Trophoblast cell (in vitro differentiated cells and primary cell): ENCODE results near the gene FHIT.
A peak's percentile ranks its signal among the peaks of the same experiment; 100 is the strongest.

ENCODE experiments used
- DNase-seq, 2 donors: peaks; one replicate each; pipeline ENCODE4 v3.0.0-alpha.2; 2016
- H2AFZ ChIP-seq: 2 replicates; pipeline ENCODE4 v1.6.1; 2013; ENCODE audit warnings: low read length, moderate library complexity, mild to moderate bottlenecking; ENCODE audit not compliant: insufficient read depth, poor library complexity
- H2AK5ac ChIP-seq: 2 replicates; pipeline ENCODE4 v1.6.1; 2013; ENCODE audit warnings: mild to moderate bottlenecking, low read length
- H2BK120ac ChIP-seq: 2 replicates; pipeline ENCODE4 v1.6.1; 2013; ENCODE audit warnings: low read length, mild to moderate bottlenecking, moderate library complexity; ENCODE audit not compliant: insufficient read depth, poor library complexity
- H2BK12ac ChIP-seq: 2 replicates; pipeline ENCODE4 v1.6.1; 2013; ENCODE audit warnings: mild to moderate bottlenecking, low read length, moderate library complexity
- H2BK5ac ChIP-seq: 2 replicates; pipeline ENCODE4 v1.6.1; 2013; ENCODE audit warnings: low read length, low read depth, moderate library complexity, mild to moderate bottlenecking; ENCODE audit not compliant: poor library complexity
- H3K14ac ChIP-seq: 2 replicates; pipeline ENCODE4 v1.6.1; 2013; ENCODE audit warnings: mild to moderate bottlenecking, low read length
- H3K18ac ChIP-seq: 2 replicates; pipeline ENCODE4 v1.6.1; 2013; ENCODE audit warnings: mild to moderate bottlenecking, low read length
- H3K23ac ChIP-seq: 2 replicates; pipeline ENCODE4 v1.6.1; 2013; ENCODE audit warnings: low read length
- H3K27ac ChIP-seq: 2 replicates; pipeline ENCODE4 v1.5.1; 2013; ENCODE audit warnings: low read depth, mild to moderate bottlenecking, inconsistent platforms, low read length, moderate library complexity
- H3K27me3 ChIP-seq: 2 replicates; pipeline ENCODE4 v1.6.1; 2013; ENCODE audit warnings: inconsistent platforms, mild to moderate bottlenecking, low read length, moderate library complexity; ENCODE audit not compliant: insufficient read depth
- H3K36me3 ChIP-seq, 2 experiments: 1 replicate in 1 of 2; 2 replicates in 1 of 2; pipeline ENCODE4 v1.6.1; 2013; ENCODE audit warnings: low read length in 2 of 2, mild to moderate bottlenecking in 2 of 2, moderate library complexity in 1 of 2; ENCODE audit not compliant: insufficient read depth in 2 of 2, control insufficient read depth in 1 of 2
- H3K4ac ChIP-seq: 2 replicates; pipeline ENCODE4 v1.6.1; 2013; ENCODE audit warnings: low read depth, mild to moderate bottlenecking, low read length, moderate library complexity
- H3K4me1 ChIP-seq, 2 experiments: 1 replicate in 1 of 2; 2 replicates in 1 of 2; pipeline ENCODE4 v1.6.1; 2013; ENCODE audit warnings: low read length in 2 of 2, mild to moderate bottlenecking in 2 of 2, moderate library complexity in 1 of 2; ENCODE audit not compliant: insufficient read depth in 2 of 2, control insufficient read depth in 1 of 2
- H3K4me2 ChIP-seq: 2 replicates; pipeline ENCODE4 v1.6.1; 2013; ENCODE audit warnings: inconsistent platforms, mild to moderate bottlenecking, low read length, moderate library complexity
- H3K4me3 ChIP-seq: 2 replicates; pipeline ENCODE4 v1.5.1; 2013; ENCODE audit warnings: mild to moderate bottlenecking, low read depth, low read length, inconsistent platforms
- H3K79me1 ChIP-seq: one replicate; pipeline ENCODE4 v1.6.1; 2013; ENCODE audit warnings: low read length
- H3K79me2 ChIP-seq: 2 replicates; pipeline ENCODE4 v1.6.1; 2013; ENCODE audit warnings: low read length, mild to moderate bottlenecking; ENCODE audit not compliant: control insufficient read depth, insufficient read depth, poor library complexity
- H3K9ac ChIP-seq: 2 replicates; pipeline ENCODE4 v1.6.1; 2013; ENCODE audit warnings: mild to moderate bottlenecking, low read length
- H3K9me3 ChIP-seq: 2 replicates; pipeline ENCODE4 v1.6.1; 2013; ENCODE audit warnings: low read depth, mild to moderate bottlenecking, control low read depth, inconsistent platforms, low read length; ENCODE audit not compliant: insufficient read depth
- H4K12ac ChIP-seq: 2 replicates; pipeline ENCODE4 v1.6.1; 2013; ENCODE audit warnings: low read depth, mild to moderate bottlenecking, low read length, moderate library complexity
- H4K8ac ChIP-seq: 2 replicates; pipeline ENCODE4 v1.6.1; 2013; ENCODE audit warnings: low read depth, mild to moderate bottlenecking, low read length, moderate library complexity
- H4K91ac ChIP-seq: one replicate; pipeline ENCODE4 v1.6.1; 2013; ENCODE audit warnings: low read depth, mild to moderate bottlenecking, low read length, moderate library complexity
- WGBS: extraction: QIAGEN DNeasy Blood & Tissue Kit; methylation state at CpG from one replicate; pipeline ENCODE4 v1.1.7; 2013; ENCODE audit warnings: missing lambda C conversion rate; ENCODE audit not compliant: insufficient read length, insufficient coverage; ENCODE audit errors: extremely low coverage; 5-methylcytosine and 5-hydroxymethylcytosine counted together

FHIT gene

GRCh38 chr3:60065227-60065868 is 1185.9 kb downstream of the FHIT start:
- H3K27me3 ChIP-seq: no peaks in the 10 kb centered on the region
- peaks cover 3% of the 10 kb centered on the region for H3K79me1 ChIP-seq
- no peaks in the 10 kb centered on the region for H3K9me3 ChIP-seq
- no peak overlapping the region for H3K18ac ChIP-seq
- no peak overlapping the region for H3K14ac ChIP-seq
- H4K91ac ChIP-seq: no peak overlapping the region
- no peak overlapping the region for H3K9ac ChIP-seq
- H4K8ac ChIP-seq: no peak overlapping the region
- no peak overlapping the region for H3K4me3 ChIP-seq
- no peak overlapping the region for H2AFZ ChIP-seq
- H3K4me1 ChIP-seq: peaks cover 2 to 6% of the 10 kb centered on the region in 2 experiments
- no peak overlapping the region for H2BK5ac ChIP-seq
- no peak overlapping the region for H3K27ac ChIP-seq
- H2BK12ac ChIP-seq: peak overlapping the region; percentile 43
- H3K36me3 ChIP-seq: no peaks in the 10 kb centered on the region
- no peak overlapping the region for H4K12ac ChIP-seq
- H2BK120ac ChIP-seq: no peak overlapping the region
- H3K4me2 ChIP-seq: no peak overlapping the region
- H3K23ac ChIP-seq: no peak overlapping the region
- no CpG with 5 or more reads among the region's 2 CpGs for WGBS
- DNase-seq: no peak
- no peak overlapping the region for H3K4ac ChIP-seq
- no peaks in the 10 kb centered on the region for H3K79me2 ChIP-seq
- no peak overlapping the region for H2AK5ac ChIP-seq

GRCh38 chr3:60064210-60065178 is 1186.8 kb downstream of the FHIT start:
- Histone ChIP-seq H3K4ac (no peak overlapping the region), H3K4me1 (peaks cover 2 to 7% of the 10 kb centered on the region in 2 experiments), H2BK120ac (no peak overlapping the region), H4K91ac (no peak overlapping the region), H3K18ac (no peak overlapping the region), H3K27ac (no peak overlapping the region), H4K8ac (no peak overlapping the region), H3K14ac (no peak overlapping the region), H3K23ac (no peak overlapping the region), H3K9ac (no peak overlapping the region), H3K79me1 (peaks cover 3% of the 10 kb centered on the region), H4K12ac (no peak overlapping the region), H3K9me3 (no peaks in the 10 kb centered on the region), H3K4me2 (no peak overlapping the region), H2BK5ac (no peak overlapping the region), H2AK5ac (no peak overlapping the region), H2AFZ (no peak overlapping the region), H3K79me2 (no peaks in the 10 kb centered on the region), H2BK12ac (no peak overlapping the region), H3K4me3 (no peak overlapping the region), H3K36me3 (no peaks in the 10 kb centered on the region), H3K27me3 (no peaks in the 10 kb centered on the region)
- DNase-seq: peak; percentile 41 to 77
- no CpG with 5 or more reads among the region's 3 CpGs for WGBS

- no peak overlapping the region for H4K8ac ChIP-seq
- WGBS: no CpG with 5 or more reads among the region's 4 CpGs
- peak overlapping the region; percentile 74 for H3K27ac ChIP-seq
- H3K27me3 ChIP-seq: no peaks in the 10 kb centered on the region
- no peak overlapping the region for H3K23ac ChIP-seq
- H3K4me2 ChIP-seq: no peak overlapping the region
- no peak for DNase-seq
- H3K9me3 ChIP-seq: no peaks in the 10 kb centered on the region
- no peak overlapping the region for H3K4me3 ChIP-seq
- no peak overlapping the region for H2AFZ ChIP-seq
- H3K18ac ChIP-seq: no peak overlapping the region
- H4K12ac ChIP-seq: no peak overlapping the region
- peaks cover 2% of the 10 kb centered on the region for H3K79me2 ChIP-seq
- peak overlapping the region; percentile 89 for H2BK5ac ChIP-seq
- no peaks in the 10 kb centered on the region for H3K36me3 ChIP-seq
- H3K4me1 ChIP-seq: peaks cover 2 to 18% of the 10 kb centered on the region in 2 experiments
- H2BK12ac ChIP-seq: peak overlapping the region; percentile 93
- no peak overlapping the region for H3K9ac ChIP-seq
- H2BK120ac ChIP-seq: peak overlapping the region; percentile 90
- H4K91ac ChIP-seq: peak overlapping the region; percentile 90
- no peak overlapping the region for H3K4ac ChIP-seq
- H3K79me1 ChIP-seq: peaks cover 23% of the 10 kb centered on the region
- no peak overlapping the region for H2AK5ac ChIP-seq
- H3K14ac ChIP-seq: peak overlapping the region; percentile 64
These were observed 1194.8 kb downstream of the FHIT start for GRCh38 chr3:60056404-60056803.

- H3K79me2 ChIP-seq: peaks cover 2% of the 10 kb centered on the region
- no peak overlapping the region for H3K23ac ChIP-seq
- H4K91ac ChIP-seq: no peak overlapping the region
- no peak overlapping the region for H3K4me3 ChIP-seq
- no peak overlapping the region for H2AFZ ChIP-seq
- no peaks in the 10 kb centered on the region for H3K36me3 ChIP-seq
- no peak overlapping the region for H4K12ac ChIP-seq
- no CpG with 5 or more reads among the region's 6 CpGs for WGBS
- no peak overlapping the region for H2AK5ac ChIP-seq
- no peak overlapping the region for H2BK120ac ChIP-seq
- no peak overlapping the region for H3K14ac ChIP-seq
- H4K8ac ChIP-seq: no peak overlapping the region
- no peak overlapping the region for H3K18ac ChIP-seq
- no peaks in the 10 kb centered on the region for H3K9me3 ChIP-seq
- no peaks in the 10 kb centered on the region for H3K27me3 ChIP-seq
- DNase-seq: peak; percentile 75 to 87
- H3K4ac ChIP-seq: no peak overlapping the region
- peak overlapping the region; percentile 2 for H2BK5ac ChIP-seq
- H3K27ac ChIP-seq: peak overlapping the region; percentile 88
- H3K9ac ChIP-seq: no peak overlapping the region
- peaks cover 21% of the 10 kb centered on the region for H3K79me1 ChIP-seq
- peak overlapping the region; percentile 51 for H3K4me2 ChIP-seq
- H2BK12ac ChIP-seq: no peak overlapping the region
- peaks cover 0 to 14% of the 10 kb centered on the region in 2 experiments for H3K4me1 ChIP-seq
These were observed 1195.5 kb downstream of the FHIT start for GRCh38 chr3:60055765-60056164.
